ENCODE data around the gene CTAG1A.
"Not testable (repeated sequence)": the region's sequence is repeated elsewhere in the genome, so short reads cannot be mapped to it uniquely, and the experiment has no call there.

CTAG1A gene

GRCh38 chrX:154584585-154585183 is at the start of gene CTAG1A:
Gene CTAG1A (plus strand): TSS chrX:154585133. CDS start chrX:154585207, 74 bp downstream.
- not testable (repeated sequence) for DNase-seq

GRCh38 chrX:154535892-154536291 is 49.0 kb upstream of the CTAG1A start:
- DNase-seq: no peak

- no peak for DNase-seq
Measured at GRCh38 chrX:154539077-154539476, 45.9 kb upstream of the CTAG1A start.

GRCh38 chrX:154540365-154540764 is 44.6 kb upstream of the CTAG1A start:
- not testable (repeated sequence) for DNase-seq

GRCh38 chrX:154540897-154541535 is 43.9 kb upstream of the CTAG1A start:
- DNase-seq: no peak

GRCh38 chrX:154541589-154541895 is 43.4 kb upstream of the CTAG1A start:
- no peak for DNase-seq

- peak; percentile 58 for DNase-seq
Measured at GRCh38 chrX:154541896-154542722, 42.8 kb upstream of the CTAG1A start.

GRCh38 chrX:154542723-154543424 is 42.1 kb upstream of the CTAG1A start:
- DNase-seq: peak; percentile 19

GRCh38 chrX:154545673-154546274 is 39.2 kb upstream of the CTAG1A start:
- no peak for DNase-seq

- DNase-seq: peak; percentile 75
Measured at GRCh38 chrX:154546354-154547244, 38.3 kb upstream of the CTAG1A start, which contains the start of gene G6PD. Gene G6PD (minus strand): TSS chrX:154546846. CDS start chrX:154546155, 691 bp downstream.

GRCh38 chrX:154547245-154548027 is 37.5 kb upstream of the CTAG1A start, which contains the start of gene IKBKG:
Gene IKBKG (plus strand): TSS chrX:154547620. CDS start chrX:154552003, 4,383 bp downstream.
- DNase-seq: peak; percentile 88

GRCh38 chrX:154548028-154548316 is 37.0 kb upstream of the CTAG1A start:
- DNase-seq: peak; percentile 11

- no peak for DNase-seq
Measured at GRCh38 chrX:154549766-154550165, 35.2 kb upstream of the CTAG1A start.

- not testable (repeated sequence) for DNase-seq
Measured at GRCh38 chrX:154552112-154552806, 32.7 kb upstream of the CTAG1A start.

- DNase-seq: not testable (repeated sequence)
Measured at GRCh38 chrX:154558060-154558690, 26.8 kb upstream of the CTAG1A start.

- DNase-seq: not testable (repeated sequence)
Measured at GRCh38 chrX:154558896-154559295, 26.0 kb upstream of the CTAG1A start.

- DNase-seq: not testable (repeated sequence)
Measured at GRCh38 chrX:154560326-154560725, 24.6 kb upstream of the CTAG1A start.

- not testable (repeated sequence) for DNase-seq
Measured at GRCh38 chrX:154562295-154562694, 22.6 kb upstream of the CTAG1A start.

GRCh38 chrX:154570361-154570760 is 14.6 kb upstream of the CTAG1A start:
- DNase-seq: not testable (repeated sequence)

GRCh38 chrX:154573061-154573460 is 11.9 kb upstream of the CTAG1A start:
- DNase-seq: not testable (repeated sequence)
